NB4 (cell line): ENCODE measurements around the gene CBLC.

Experiments used
- POLR2A ChIP-seq: IDR thresholded peaks from 2 replicates; pipeline ENCODE4 v1.6.1; 2011; ENCODE audit warnings: mild to moderate bottlenecking; ENCODE audit not compliant: insufficient read length; ENCODE audit errors: extremely low read depth
- TF ChIP-seq, protein P1 (sequence below): IDR thresholded peaks from one replicate; pipeline ENCODE4 v1.5.1; 2012; ENCODE audit warnings: low read depth, low read length

DNA sequence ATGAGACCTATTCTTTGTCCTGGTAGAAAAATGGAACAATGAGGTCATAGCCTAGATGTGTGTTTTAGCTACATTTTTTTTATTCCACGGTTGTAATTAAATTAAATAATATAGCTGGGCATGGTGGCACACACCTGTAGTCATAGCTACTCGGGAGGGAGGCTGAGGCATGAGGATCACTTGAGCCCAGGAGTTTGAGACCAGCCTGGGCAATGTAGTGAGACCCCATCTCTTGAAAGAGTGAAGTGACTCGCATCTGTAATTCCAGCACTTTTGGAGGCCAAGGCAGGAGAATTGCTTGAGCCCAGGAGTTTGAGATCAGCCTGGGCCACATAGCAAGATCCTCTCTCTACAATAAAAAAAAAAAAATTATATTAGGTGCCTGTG is 11.7 kb upstream of the CBLC start:
- TF ChIP-seq, protein P1, sequence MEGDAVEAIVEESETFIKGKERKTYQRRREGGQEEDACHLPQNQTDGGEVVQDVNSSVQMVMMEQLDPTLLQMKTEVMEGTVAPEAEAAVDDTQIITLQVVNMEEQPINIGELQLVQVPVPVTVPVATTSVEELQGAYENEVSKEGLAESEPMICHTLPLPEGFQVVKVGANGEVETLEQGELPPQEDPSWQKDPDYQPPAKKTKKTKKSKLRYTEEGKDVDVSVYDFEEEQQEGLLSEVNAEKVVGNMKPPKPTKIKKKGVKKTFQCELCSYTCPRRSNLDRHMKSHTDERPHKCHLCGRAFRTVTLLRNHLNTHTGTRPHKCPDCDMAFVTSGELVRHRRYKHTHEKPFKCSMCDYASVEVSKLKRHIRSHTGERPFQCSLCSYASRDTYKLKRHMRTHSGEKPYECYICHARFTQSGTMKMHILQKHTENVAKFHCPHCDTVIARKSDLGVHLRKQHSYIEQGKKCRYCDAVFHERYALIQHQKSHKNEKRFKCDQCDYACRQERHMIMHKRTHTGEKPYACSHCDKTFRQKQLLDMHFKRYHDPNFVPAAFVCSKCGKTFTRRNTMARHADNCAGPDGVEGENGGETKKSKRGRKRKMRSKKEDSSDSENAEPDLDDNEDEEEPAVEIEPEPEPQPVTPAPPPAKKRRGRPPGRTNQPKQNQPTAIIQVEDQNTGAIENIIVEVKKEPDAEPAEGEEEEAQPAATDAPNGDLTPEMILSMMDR, result no peak
- no peak for TF ChIP-seq POLR2A
